Loucy (cell line): ENCODE measurements around the gene SLC35B2.

Experiments used
- EZH2phosphoT487 ChIP-seq: fragments of 200-600 bp; IDR thresholded peaks from 2 replicates; pipeline ENCODE4 v1.6.1; 2018; ENCODE audit warnings: antibody characterized with exemption, mild to moderate bottlenecking, moderate library complexity, borderline replicate concordance
- TF ChIP-seq, protein P1 (sequence below): fragments of 200-600 bp; sonication (generic); conservative IDR thresholded peaks from 2 replicates; pipeline ENCODE4 v1.5.1; 2014; ENCODE audit warnings: mild to moderate bottlenecking, antibody characterized with exemption, low read length

DNA sequence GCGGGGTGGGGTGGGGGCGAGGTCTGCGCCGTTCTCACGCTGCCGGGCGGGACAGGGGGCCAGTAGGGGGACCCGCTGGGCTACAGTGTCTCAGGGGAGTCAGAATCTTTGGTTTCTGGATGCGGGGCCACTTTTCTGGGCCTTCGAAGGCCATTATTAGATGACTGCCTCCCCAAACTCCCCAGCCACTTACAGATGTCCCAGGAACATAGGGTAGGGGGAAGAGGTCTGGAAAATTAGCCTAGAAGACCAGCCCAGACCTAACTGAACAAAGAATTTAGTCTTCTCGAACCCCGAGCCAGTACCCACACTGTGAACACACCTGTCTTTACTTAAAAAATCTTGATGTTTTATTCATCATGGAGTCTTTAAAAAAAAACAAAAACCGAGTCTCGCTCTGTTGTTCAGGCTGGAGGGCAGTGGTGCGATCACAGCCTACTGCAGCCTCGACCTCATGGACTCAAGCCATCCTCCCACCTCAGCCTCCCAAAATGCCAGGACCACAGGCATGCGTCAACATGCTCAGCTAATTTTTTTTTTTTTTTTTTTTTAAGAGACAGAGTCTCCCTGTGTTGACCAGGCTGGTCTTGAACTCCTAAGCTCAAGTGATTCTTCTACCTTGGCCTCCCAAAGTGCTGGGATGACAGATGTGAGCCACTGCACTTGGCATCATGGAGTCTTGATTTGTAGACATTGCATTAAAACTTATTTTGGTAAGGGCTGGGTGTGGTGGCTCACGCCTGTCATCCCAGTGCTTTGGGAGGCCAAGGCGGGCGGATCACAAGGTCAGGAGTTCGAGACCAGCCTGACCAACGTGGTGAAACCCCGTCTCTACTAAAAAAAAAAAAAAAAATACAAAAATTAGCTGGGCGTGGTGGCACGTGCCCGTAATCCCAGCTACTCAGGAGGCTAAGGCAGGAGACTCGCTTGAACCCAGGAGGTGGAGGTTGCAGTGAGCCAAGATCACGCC lies 37.2 kb downstream of the SLC35B2 start:
- TF ChIP-seq, protein P1, sequence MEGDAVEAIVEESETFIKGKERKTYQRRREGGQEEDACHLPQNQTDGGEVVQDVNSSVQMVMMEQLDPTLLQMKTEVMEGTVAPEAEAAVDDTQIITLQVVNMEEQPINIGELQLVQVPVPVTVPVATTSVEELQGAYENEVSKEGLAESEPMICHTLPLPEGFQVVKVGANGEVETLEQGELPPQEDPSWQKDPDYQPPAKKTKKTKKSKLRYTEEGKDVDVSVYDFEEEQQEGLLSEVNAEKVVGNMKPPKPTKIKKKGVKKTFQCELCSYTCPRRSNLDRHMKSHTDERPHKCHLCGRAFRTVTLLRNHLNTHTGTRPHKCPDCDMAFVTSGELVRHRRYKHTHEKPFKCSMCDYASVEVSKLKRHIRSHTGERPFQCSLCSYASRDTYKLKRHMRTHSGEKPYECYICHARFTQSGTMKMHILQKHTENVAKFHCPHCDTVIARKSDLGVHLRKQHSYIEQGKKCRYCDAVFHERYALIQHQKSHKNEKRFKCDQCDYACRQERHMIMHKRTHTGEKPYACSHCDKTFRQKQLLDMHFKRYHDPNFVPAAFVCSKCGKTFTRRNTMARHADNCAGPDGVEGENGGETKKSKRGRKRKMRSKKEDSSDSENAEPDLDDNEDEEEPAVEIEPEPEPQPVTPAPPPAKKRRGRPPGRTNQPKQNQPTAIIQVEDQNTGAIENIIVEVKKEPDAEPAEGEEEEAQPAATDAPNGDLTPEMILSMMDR = no peak
- TF ChIP-seq EZH2phosphoT487 = no peak
